Keratinocyte (primary cell): ENCODE measurements around the gene TRPC3. TPM values are rescaled to one million over a fixed set of nuclear protein-coding genes. Genes with fewer than 3 reads are reported as not detected.

Source experiments
- DNase-seq: peaks from one replicate; pipeline ENCODE4 v3.0.0-alpha.2; 2011; ENCODE audit warnings: low read depth, missing footprints, low spot score
- FAIRE-seq: peaks from 2 replicates; lab custom pipeline; 2011; peaks lifted over from hg19 to GRCh38; lab: Jason Lieb, UNC
- H2AFZ ChIP-seq: 2 replicates; pipeline ENCODE4 v1.6.0; 2012; ENCODE audit warnings: low read length, control low read depth, inconsistent platforms; ENCODE audit not compliant: control insufficient read depth
- H3K27ac ChIP-seq: 2 replicates; pipeline ENCODE4 v1.5.1; 2011; ENCODE audit warnings: low read length; ENCODE audit not compliant: control insufficient read depth, insufficient read depth
- H3K27me3 ChIP-seq: 3 replicates; pipeline ENCODE4 v1.6.0; 2011; ENCODE audit warnings: low read length; ENCODE audit not compliant: control insufficient read depth, insufficient read depth; ENCODE audit errors: extremely low read depth
- H3K36me3 ChIP-seq, 2 experiments: 2 replicates in 1 of 2; 3 replicates in 1 of 2; pipeline ENCODE4 v1.5.1; 2011; ENCODE audit warnings: low read length in 2 of 2, mild to moderate bottlenecking in 1 of 2; ENCODE audit not compliant: control insufficient read depth in 2 of 2, insufficient read depth in 2 of 2; ENCODE audit errors: extremely low read depth in 1 of 2
- H3K4me1 ChIP-seq: 3 replicates; pipeline ENCODE4 v1.5.1; 2011; ENCODE audit warnings: low read length; ENCODE audit not compliant: control insufficient read depth, insufficient read depth; ENCODE audit errors: extremely low read depth
- H3K4me2 ChIP-seq: 3 replicates; pipeline ENCODE4 v1.6.0; 2011; ENCODE audit warnings: low read depth, low read length; ENCODE audit not compliant: control insufficient read depth, insufficient read depth; ENCODE audit errors: extremely low read depth
- H3K4me3 ChIP-seq, 3 experiments: fragments of 200-600 bp in 1 of 3; sonication (generic) in 1 of 3; 2 replicates in 2 of 3; 3 replicates in 1 of 3; pipeline ENCODE4 v1.5.1; 2011 to 2016; ENCODE audit warnings: low read length in 3 of 3, mild to moderate bottlenecking in 3 of 3, control low read depth in 2 of 3, inconsistent platforms in 1 of 3, low read depth in 1 of 3, mixed read lengths in 1 of 3, mixed run types in 1 of 3, moderate library complexity in 1 of 3; ENCODE audit not compliant: control insufficient read depth in 2 of 3, insufficient read depth in 2 of 3; ENCODE audit errors: extremely low read depth in 1 of 3
- H3K79me2 ChIP-seq: 2 replicates; pipeline ENCODE4 v1.6.0; 2012; ENCODE audit warnings: low read length; ENCODE audit not compliant: control insufficient read depth, insufficient read depth
- H3K9ac ChIP-seq: 3 replicates; pipeline ENCODE4 v1.6.0; 2011; ENCODE audit warnings: low read length; ENCODE audit not compliant: control insufficient read depth, insufficient read depth; ENCODE audit errors: extremely low read depth
- H3K9me1 ChIP-seq: 3 replicates; pipeline ENCODE4 v1.6.0; 2011; ENCODE audit warnings: low read length; ENCODE audit not compliant: control insufficient read depth, insufficient read depth; ENCODE audit errors: extremely low read depth
- H3K9me3 ChIP-seq: 2 replicates; pipeline ENCODE4 v1.5.1; 2012; ENCODE audit warnings: low read depth, low read length; ENCODE audit not compliant: control insufficient read depth
- H4K20me1 ChIP-seq: 3 replicates; pipeline ENCODE4 v1.6.0; 2011; ENCODE audit warnings: low read length; ENCODE audit not compliant: control insufficient read depth, insufficient read depth; ENCODE audit errors: extremely low read depth
- EZH2 ChIP-seq: IDR thresholded peaks from one replicate; pipeline ENCODE4 v1.6.1; 2012; ENCODE audit warnings: inconsistent platforms, mild to moderate bottlenecking, low read length, moderate library complexity
- dilution Hi-C: fragments of 300-500 bp; cut with MboI; formaldehyde crosslinking; loops from one replicate; pipeline ENCODE4 v1.7.0; 2020; ENCODE audit warnings: low sequenced_read_pairs; ENCODE audit not compliant: extremely low pct_ligation_motif_present
- polyA plus RNA-seq, 5 experiments: library from polyadenylated mRNA; depleted of rRNA in 3 of 5; stranded (reverse) in 3 of 5; stranded (forward) in 1 of 5; unstranded in 1 of 5; fragments of >200 nt; gene quantifications; 1 replicate in 1 of 5; 2 replicates in 3 of 5; 3 replicates in 1 of 5; pipeline versions ENCODE4 v1.2.1 to v1.2.3, GENCODE V29; 2011 to 2012; ENCODE audit warnings: missing spikeins in 2 of 5, low read depth in 1 of 5, low replicate concordance in 1 of 5
- TF ChIP-seq, protein P1 (sequence below), 3 experiments: IDR thresholded peaks in 1 of 3; conservative IDR thresholded peaks in 1 of 3; optimal IDR thresholded peaks in 1 of 3; 2 replicates in 2 of 3; 3 replicates in 1 of 3; pipeline versions ENCODE3 to v1.5.1; 2011; ENCODE audit warnings: low read length in 3 of 3, mild to moderate bottlenecking in 3 of 3, moderate library complexity in 2 of 3, control low read depth in 1 of 3, inconsistent platforms in 1 of 3; ENCODE audit not compliant: insufficient read depth in 2 of 3; ENCODE audit errors: extremely low read depth in 1 of 3

Gene TRPC3
- polyA plus RNA-seq, 1 donor (not counting 4 experiments of a cell fraction or from before 2014, with no cell fraction given) = not detected

DNA sequence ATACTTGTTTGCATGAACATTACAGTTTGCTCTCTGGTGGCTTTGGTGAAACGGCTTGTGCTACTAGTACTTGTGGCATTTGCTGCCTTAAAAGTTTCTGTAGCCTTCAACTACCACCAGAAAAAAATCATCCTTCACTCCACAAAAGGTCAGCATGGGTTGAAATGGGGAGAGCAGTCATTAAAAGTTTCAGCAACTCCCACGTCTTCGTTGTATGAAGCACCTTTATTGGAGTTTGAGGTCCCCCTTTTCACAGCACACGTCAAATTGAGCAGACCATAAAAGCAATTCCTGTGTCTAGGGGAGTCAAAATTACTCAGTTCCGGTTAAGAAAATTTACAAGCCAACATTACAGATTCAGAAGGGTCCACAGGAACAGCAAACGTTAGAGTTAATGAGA lies 105.2 kb downstream of the TRPC3 start:
- H4K20me1 ChIP-seq = no peaks in the 10 kb centered on the region
- FAIRE-seq (no peak), DNase-seq (no peak)
- H3K79me2 ChIP-seq = no peaks in the 10 kb centered on the region
- no peaks in the 10 kb centered on the region for H3K4me1 ChIP-seq
- no peaks in the 10 kb centered on the region for H3K9me3 ChIP-seq
- no peaks in the 10 kb centered on the region for H3K27me3 ChIP-seq
- no peaks in the 10 kb centered on the region for H3K9me1 ChIP-seq
- no peak overlapping the region for H3K27ac ChIP-seq
- H3K9ac ChIP-seq = no peak overlapping the region
- H3K4me2 ChIP-seq = no peak overlapping the region
- no peak overlapping the region for H2AFZ ChIP-seq
- H3K36me3 ChIP-seq = peaks cover 3 to 4% of the 10 kb centered on the region in 2 experiments
- dilution Hi-C loops = no loop called here
- TF ChIP-seq, protein P1, sequence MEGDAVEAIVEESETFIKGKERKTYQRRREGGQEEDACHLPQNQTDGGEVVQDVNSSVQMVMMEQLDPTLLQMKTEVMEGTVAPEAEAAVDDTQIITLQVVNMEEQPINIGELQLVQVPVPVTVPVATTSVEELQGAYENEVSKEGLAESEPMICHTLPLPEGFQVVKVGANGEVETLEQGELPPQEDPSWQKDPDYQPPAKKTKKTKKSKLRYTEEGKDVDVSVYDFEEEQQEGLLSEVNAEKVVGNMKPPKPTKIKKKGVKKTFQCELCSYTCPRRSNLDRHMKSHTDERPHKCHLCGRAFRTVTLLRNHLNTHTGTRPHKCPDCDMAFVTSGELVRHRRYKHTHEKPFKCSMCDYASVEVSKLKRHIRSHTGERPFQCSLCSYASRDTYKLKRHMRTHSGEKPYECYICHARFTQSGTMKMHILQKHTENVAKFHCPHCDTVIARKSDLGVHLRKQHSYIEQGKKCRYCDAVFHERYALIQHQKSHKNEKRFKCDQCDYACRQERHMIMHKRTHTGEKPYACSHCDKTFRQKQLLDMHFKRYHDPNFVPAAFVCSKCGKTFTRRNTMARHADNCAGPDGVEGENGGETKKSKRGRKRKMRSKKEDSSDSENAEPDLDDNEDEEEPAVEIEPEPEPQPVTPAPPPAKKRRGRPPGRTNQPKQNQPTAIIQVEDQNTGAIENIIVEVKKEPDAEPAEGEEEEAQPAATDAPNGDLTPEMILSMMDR (optimal IDR thresholded peaks at IDR 0.05 in 1 of 3, IDR thresholded peaks at IDR 0.05 in 1 of 3, conservative IDR thresholded peaks at IDR 0.05 in 1 of 3; ENCODE audit: extremely low read depth in 1 of 3, insufficient read depth in 2 of 3, low read length in 3 of 3) = no peak
- TF ChIP-seq EZH2 = no peak
- H3K4me3 ChIP-seq = no peak overlapping the region

DNA sequence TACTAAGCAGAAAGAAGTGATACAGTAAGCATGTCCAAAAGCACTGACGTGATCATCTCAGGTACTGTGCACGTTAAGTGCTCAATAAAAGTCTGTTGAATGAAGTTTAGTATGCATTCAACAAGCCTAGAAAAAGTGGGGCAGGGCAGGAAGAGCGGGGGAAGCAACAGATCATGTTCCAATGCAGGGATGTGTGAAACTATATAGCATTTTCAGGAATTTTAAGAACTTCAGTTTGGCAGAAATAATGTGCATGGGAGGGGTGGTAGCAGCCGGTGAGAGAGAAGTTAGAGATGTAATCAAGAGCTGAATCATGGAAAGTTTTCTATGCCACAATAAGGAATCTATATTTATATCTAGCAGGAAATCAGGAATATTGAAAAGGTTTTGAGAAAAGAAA lies 109.0 kb downstream of the TRPC3 start:
- Histone ChIP-seq H3K9me3 (no peaks in the 10 kb centered on the region), H3K4me2 (no peak overlapping the region), H3K79me2 (no peaks in the 10 kb centered on the region), H2AFZ (no peak overlapping the region), H3K27me3 (no peaks in the 10 kb centered on the region), H3K9ac (no peak overlapping the region), H3K27ac (no peak overlapping the region), H3K36me3 (peaks cover 4 to 6% of the 10 kb centered on the region in 2 experiments), H3K9me1 (no peaks in the 10 kb centered on the region), H3K4me3 (no peak overlapping the region), H4K20me1 (no peaks in the 10 kb centered on the region), H3K4me1 (no peaks in the 10 kb centered on the region)
- FAIRE-seq (no peak), DNase-seq (no peak)
- TF ChIP-seq EZH2 = no peak
- TF ChIP-seq, protein P1 (optimal IDR thresholded peaks at IDR 0.05 in 1 of 3, IDR thresholded peaks at IDR 0.05 in 1 of 3, conservative IDR thresholded peaks at IDR 0.05 in 1 of 3; ENCODE audit: extremely low read depth in 1 of 3, insufficient read depth in 2 of 3, low read length in 3 of 3) = no peak
- dilution Hi-C loops = no loop called here
